Upper lobe of right lung (tissue), 1 donor: Measurements from ENCODE around the gene LPXN. TPM values are rescaled to one million over a fixed set of nuclear protein-coding genes. Genes with fewer than 3 reads are reported as not detected.

Experiments used
- ATAC-seq: fragments of 200-7000 bp; cut with Tn5 transposase; one replicate; pipeline ENCODE4 v1.9.1; 2020; ENCODE audit warnings: mild to moderate bottlenecking, moderate library complexity
- DNase-seq: peaks from one replicate; pipeline ENCODE4 v3.0.0-alpha.2; 2020
- H3K27ac ChIP-seq: fragments of 200-600 bp; one replicate; pipeline ENCODE4 v1.8.0; 2022
- H3K27me3 ChIP-seq: fragments of 200-600 bp; one replicate; pipeline ENCODE4 v1.8.0; 2022; ENCODE audit warnings: mild to moderate bottlenecking
- H3K36me3 ChIP-seq: fragments of 200-600 bp; one replicate; pipeline ENCODE4 v1.8.0; 2022
- H3K4me1 ChIP-seq: fragments of 200-600 bp; one replicate; pipeline ENCODE4 v1.8.0; 2022
- H3K4me3 ChIP-seq: fragments of 200-600 bp; one replicate; pipeline ENCODE4 v1.8.0; 2022; ENCODE audit warnings: mild to moderate bottlenecking
- H3K9me3 ChIP-seq: fragments of 200-600 bp; one replicate; pipeline ENCODE4 v1.8.0; 2022
- CTCF ChIP-seq: fragments of 200-600 bp; IDR thresholded peaks from one replicate; pipeline ENCODE4 v1.8.0; 2022; ENCODE audit warnings: antibody characterized with exemption
- intact Hi-C: fragments of 100-400 bp; cut with DNase I; formaldehyde crosslinking; loops from one replicate; pipeline ENCODE4 v1.11.0; 2022
- total RNA-seq: library from RNA; stranded (reverse); fragmentation: NEBNext Ultra II Directional; extraction: Animal tissue kit (Norgen Biotek cat#: 25700); gene quantifications from one replicate; pipeline ENCODE4 v1.2.1, GENCODE V29; 2021
- donor health status: DM: no; HTN: yes; CAD: no; lungs with severe emphysema.

Gene LPXN
- total RNA-seq, 1 donor from 2014 or later, result 46.5 TPM

- Histone ChIP-seq H3K27me3 (no peaks in the 10 kb centered on the region), H3K36me3 (peaks cover 25% of the 10 kb centered on the region), H3K4me1 (no peaks in the 10 kb centered on the region), H3K9me3 (no peaks in the 10 kb centered on the region), H3K4me3 (no peak overlapping the region), H3K27ac (no peak overlapping the region)
- intact Hi-C loops, result no loop called here
- no peak for TF ChIP-seq CTCF
- DNase-seq, result no peak
- no peak for ATAC-seq
Measured at GRCh38 chr11:58606930-58607714, 31.5 kb upstream of the LPXN start.

GRCh38 chr11:58600510-58600909 is 24.9 kb upstream of the LPXN start:
- no peaks in the 10 kb centered on the region for H3K9me3 ChIP-seq
- H3K27me3 ChIP-seq, result no peaks in the 10 kb centered on the region
- no peak overlapping the region for H3K4me3 ChIP-seq
- no peak for DNase-seq
- no peak overlapping the region for H3K27ac ChIP-seq
- peaks cover 4% of the 10 kb centered on the region for H3K4me1 ChIP-seq
- ATAC-seq, result no peak
- TF ChIP-seq CTCF, result no peak
- no peaks in the 10 kb centered on the region for H3K36me3 ChIP-seq
- intact Hi-C loops, result no loop called here

GRCh38 chr11:58597486-58598144 is 22.0 kb upstream of the LPXN start:
- no peaks in the 10 kb centered on the region for H3K27me3 ChIP-seq
- H3K27ac ChIP-seq, result no peak overlapping the region
- no peaks in the 10 kb centered on the region for H3K36me3 ChIP-seq
- no peak for ATAC-seq
- intact Hi-C loops, result no loop called here
- H3K4me1 ChIP-seq, result peaks cover 4% of the 10 kb centered on the region
- H3K9me3 ChIP-seq, result no peaks in the 10 kb centered on the region
- no peak for TF ChIP-seq CTCF
- no peak for DNase-seq
- H3K4me3 ChIP-seq, result no peak overlapping the region

GRCh38 chr11:58596621-58597020 is 21.0 kb upstream of the LPXN start:
- no peak for DNase-seq
- no peak for TF ChIP-seq CTCF
- no peak for ATAC-seq
- Histone ChIP-seq H3K27me3 (no peaks in the 10 kb centered on the region), H3K4me1 (peaks cover 4% of the 10 kb centered on the region), H3K27ac (no peak overlapping the region), H3K36me3 (no peaks in the 10 kb centered on the region), H3K4me3 (no peak overlapping the region), H3K9me3 (no peaks in the 10 kb centered on the region)
- intact Hi-C loops, result no loop called here

- intact Hi-C loops, result no loop called here
- no peak for DNase-seq
- ATAC-seq, result no peak
- Histone ChIP-seq H3K27ac (no peak overlapping the region), H3K4me3 (no peak overlapping the region), H3K4me1 (no peaks in the 10 kb centered on the region), H3K9me3 (no peaks in the 10 kb centered on the region), H3K36me3 (no peaks in the 10 kb centered on the region), H3K27me3 (no peaks in the 10 kb centered on the region)
- TF ChIP-seq CTCF, result no peak
Measured at GRCh38 chr11:58594826-58595225, 19.2 kb upstream of the LPXN start.
